ENCODE data around the gene METAP1D.
"Not testable (repeated sequence)": the region's sequence is repeated elsewhere in the genome, so short reads cannot be mapped to it uniquely, and the experiment has no call there.

The METAP1D gene

DNA sequence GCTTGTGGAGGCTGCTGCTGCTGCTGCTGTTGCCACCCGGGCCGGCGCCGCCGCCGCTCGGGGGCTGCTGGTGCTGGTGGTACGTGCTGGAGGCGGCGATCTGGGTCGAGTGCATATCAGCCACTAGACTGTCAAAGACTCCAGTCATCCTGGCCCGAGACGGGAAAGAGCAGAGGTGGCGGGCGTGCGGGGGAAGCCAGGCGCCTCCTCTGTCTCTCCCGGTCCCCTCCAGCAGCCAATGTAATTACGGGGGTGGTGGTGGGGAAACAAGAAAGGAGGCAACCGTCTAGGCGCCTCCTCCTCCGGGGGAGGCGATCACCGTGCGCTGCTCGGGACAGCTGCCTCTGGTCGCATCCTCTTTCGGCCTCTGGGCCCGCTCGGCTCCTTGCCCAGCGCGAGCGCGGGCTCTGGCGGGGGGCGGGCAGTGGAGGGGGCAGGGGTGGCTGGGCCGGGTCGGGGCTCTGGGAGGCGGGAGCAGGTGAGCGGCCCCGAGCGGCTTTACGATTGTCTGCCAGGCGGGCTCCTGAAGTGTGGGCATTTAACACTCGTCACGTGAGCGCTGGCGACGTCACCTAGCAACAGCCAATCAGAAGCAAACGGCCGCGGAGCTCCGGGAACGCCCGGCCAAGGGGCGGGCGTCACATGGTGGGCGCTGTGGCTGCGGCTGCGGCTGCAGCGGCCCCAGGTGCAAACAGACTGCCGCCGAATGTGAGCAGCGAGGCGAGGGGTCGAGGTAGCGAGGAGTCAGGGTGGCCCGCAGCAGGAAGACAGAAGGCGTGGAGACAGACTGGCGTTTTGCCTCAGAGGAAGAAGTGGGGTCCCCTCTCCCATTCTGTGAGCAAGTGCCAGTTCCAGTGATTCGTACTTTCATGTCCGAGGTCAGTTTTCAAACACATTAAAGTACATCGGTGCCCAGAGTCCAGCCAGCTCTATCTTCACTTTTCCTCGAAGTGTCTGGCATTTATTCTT, 102.9 kb downstream of the METAP1D start, which contains the start of gene DLX2:
DLX2 (minus strand) TSS at position 510 of the 969 bp plus-strand sequence; CDS start at position 148, 362 bp downstream.
- peak; percentile 49 for DNase-seq (ENCODE audit: low read depth)

DNA sequence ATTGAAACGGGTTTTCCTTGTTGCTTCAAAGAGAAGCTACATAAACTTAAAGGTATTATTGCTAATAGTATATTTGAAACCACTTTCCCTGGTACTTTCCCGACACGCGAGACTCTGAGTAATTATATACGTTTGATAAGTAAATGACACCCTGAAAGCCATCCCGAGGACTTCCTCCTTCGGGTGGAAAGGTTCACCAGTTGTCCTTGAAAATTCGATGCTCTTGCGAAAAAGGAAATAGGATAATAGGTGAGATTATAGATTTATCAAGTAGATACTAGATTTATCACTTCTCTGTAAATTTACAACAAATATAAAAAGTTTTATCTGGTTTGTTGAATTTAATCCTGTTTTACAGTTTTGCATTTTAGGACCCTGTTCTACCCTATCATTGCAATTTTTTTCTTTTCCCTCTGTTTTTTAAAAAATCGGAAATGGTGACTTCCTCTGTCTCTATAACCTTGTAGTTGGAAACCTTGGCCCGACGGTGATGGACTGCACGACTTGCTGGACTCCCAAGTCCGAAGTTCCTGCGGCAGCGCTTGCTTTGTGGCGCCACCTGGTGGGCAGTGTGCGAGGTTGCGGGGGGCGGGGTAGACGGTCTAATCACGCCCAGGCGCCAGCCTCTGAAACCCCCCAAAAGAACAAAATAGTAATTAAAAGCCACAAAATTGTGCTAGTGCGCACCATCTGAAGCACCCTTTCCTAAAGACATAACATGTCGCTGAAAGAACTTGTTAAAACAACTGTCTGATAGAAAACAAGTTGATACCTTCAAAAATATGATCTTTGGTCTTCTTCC, 103.9 kb downstream of the METAP1D start:
- peak; percentile 45 for DNase-seq (ENCODE audit: low read depth)

DNA sequence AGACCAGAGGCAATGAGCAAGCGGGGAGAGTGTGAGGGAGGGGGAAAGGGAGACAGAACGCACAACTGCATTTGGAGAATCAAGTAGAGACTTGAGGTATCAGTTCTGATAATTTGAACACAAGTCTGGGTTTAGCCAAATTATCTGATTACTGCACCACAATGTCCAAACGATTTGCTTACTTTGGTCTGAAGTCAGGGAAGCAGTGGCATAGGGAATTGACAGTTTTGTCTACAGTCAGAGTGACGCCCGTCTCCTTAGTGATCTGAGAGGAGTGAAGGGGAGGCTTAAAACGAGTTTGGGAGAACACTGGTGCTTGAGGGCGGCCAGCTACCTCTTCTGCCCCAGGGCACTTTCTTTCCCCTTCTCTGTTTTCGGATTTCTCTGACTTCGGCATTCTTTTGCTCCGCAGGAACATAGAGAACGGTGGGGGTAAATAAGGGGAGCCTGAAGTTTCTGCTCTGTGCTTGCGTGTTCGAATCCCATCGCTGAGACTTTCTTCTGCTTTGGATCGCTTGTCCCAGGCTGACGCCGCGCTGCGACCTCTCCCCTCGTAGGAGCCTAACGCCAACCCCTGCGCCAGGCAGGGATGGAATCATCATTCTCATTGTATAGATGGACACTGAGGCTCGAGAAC, 105.8 kb downstream of the METAP1D start:
- DNase-seq (ENCODE audit: low read depth) = no peak

DNA sequence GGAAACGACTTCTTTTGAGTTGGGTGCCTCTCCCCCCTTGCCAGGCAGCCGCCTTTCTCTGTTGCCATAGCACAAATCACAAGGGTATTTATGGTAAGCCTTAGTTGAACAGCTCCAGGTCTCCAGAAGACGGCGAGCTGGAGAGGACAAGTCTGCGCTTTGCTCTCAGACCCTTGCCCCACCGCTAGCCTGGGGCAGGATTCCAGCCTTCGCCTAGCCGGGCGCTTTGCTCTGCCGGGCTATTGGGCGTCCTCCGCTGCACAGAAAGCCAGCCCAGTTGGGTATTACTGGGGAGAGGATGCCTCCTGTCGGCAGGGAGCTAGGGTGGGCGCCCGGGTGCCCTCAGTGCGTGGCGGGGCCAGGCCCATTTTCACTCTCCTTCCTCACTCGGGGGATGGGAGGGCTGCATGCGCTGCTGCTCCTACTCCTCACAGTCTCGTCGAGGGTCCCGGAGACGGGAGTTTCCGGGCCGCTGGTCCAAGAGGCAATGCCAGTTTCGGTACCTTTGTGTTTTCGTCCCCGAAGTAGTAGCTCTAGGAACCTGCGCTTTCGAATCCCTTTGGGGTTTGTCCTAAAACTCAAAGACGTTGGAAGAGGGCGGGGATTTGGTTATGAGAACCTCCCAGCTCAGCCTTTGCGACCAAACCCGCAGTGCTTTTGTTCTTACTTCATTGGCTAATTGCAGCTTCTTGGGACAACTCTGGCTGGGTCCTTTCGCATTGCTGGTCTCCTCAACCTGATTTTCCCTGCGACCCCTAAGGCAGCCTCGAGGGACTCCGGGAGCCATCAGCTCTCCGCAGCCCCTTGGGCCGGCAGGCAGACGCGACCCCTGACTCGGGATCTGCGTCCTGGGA, 106.6 kb downstream of the METAP1D start:
- no peak for DNase-seq (ENCODE audit: low read depth)

DNA sequence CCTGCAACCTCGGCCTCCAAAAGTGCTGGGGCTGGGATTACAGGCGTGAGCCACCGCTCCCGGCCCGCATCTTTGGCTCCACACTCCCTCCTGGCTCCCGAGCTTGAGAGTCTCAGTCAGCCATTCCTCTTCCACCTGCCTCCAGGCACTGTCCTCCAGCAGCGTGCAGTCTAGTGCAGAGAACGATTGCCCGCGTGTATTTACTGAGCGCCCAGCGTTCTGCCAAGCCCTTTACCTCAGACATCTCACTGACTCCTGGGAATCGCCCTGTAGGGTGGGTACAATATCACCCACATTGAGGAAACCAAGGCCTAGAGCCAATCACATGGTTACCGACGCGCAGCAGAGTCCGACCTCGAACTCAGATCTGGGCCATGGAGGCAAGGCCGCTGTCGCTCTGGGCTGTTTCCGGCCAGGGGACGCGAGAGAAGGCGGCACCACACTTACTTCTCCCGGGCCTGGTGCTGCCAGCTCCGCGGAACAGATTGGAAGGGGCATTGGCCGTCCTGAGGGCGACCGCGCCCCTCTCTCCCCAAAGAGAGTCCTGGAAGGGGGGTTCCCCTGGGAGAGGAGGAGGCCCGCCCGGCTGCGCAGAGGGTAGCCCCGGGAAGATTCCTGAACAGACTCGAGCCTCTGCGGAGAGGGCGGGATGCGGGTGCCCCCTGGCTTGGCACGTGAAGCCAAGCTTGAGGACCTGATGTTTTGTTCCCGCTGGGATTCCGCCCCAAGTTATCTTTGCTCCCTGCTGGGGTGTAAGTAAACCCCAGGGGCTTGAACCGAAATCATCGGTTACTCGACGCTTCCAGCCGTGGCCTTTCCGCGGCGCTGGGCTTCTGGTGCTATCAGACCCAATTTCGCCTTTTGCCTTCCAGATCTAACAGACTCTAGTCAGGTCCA, 108.2 kb downstream of the METAP1D start:
- DNase-seq (ENCODE audit: low read depth) = no peak

DNA sequence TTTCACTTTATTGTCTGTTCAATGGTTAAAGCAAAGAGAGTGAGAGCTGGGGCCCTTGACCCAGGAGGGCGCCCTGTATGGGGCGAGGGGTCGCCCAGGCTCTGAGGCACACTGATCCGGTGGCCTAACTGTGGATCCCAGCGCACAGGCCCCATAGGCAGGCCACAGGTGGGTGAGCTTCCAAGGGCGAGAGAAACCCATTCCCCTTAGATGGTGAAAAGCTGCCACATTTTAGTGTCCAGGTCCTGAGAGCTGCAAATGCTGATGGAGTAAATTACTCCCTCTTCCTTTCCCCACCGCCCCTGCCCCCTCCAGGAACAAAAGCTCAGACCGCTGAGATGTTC, 108.8 kb downstream of the METAP1D start:
- no peak for DNase-seq (ENCODE audit: low read depth)

DNA sequence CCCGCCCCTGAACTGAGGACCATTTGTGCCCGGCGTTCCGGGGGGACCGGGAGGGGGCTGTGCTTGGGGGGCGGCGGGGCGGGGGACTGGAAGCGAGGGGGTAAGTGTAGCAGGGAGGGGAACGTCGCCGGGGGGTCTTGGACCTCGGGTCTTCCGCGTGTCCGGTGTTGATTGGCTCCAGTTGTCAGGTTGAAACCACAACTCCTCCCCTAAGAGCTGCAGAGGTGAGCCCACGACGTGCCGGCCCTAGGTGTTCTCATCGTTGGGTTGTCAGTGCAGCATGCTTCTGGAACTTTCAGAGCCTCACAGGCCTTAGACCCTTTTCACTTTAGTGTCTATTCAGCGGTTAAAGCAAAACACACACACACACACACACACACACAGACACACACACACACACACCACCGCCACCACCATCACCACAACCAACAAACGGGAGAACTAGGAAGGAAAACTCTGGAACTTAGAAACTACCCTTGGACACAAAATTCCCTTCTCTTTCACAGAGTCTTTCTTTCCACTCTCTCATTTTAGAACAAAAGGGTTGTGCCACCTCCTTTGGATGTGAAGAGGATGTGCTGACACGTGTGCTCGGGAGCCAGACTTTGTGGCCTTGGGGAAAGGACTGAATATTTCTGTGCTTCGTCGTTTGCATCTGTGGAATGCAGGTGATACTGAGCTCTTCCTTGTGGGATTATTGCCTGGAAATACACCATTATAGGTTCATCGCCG, 109.7 kb downstream of the METAP1D start:
- no peak for DNase-seq (ENCODE audit: low read depth)

DNA sequence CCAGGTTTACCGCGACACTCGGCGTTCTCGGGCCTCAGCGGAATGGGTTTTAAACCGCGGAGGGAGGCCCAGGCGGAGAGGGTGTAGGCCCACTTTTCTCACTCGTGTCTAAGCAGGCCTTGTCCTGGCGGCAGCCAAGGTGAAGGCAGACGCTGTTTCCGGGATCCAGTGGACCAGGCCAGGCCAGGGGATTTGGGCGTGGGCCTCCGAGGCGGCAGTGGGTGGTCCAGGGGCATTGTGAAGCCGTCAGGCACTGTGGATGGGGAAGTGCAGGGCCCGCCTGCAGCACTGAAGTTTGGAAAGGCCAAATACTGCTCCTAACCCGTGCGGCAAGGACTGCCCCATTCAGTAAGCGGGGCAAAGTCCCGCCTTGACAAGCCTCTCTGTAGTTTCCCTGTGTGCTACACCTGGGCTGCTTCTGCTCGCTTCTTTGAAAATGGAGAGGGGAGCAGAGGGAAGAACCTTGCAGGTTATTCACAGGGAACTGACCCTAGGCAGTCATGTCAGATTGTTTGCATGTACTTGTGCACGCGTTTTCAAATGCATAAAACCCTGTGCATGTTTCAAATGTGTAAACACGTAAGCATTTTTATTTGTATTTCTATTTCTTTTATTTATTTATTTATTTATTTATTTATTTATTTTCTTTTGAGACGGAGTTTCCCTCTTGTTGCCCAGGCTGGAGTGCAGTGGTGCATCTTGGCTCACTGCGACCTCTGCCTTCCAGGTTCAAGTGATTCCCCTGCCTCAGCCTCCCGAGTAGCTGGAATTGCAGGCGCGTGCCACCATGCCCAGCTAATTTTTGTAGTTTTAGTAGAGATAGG, 110.4 kb downstream of the METAP1D start:
- no peak for DNase-seq (ENCODE audit: low read depth)

DNA sequence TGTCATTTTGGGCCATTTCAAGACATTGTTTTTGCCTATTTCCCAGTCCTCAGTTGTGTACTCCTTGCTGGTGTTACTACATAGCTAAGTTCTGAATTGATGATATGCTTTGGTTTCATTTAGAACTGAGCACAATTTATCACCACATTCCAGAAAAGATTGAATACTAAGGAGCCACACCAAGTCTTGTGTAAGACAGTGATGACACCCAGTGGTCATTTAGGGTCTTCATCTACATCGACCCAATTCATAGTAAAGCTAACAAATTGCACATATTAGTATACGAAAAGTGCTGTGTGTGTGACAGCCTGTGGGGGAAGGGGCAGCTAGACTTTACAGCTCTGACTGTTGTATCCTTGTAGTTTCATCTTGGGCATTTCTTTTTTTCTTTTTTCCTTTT, 113.9 kb downstream of the METAP1D start:
- DNase-seq (ENCODE audit: low read depth) = no peak

DNA sequence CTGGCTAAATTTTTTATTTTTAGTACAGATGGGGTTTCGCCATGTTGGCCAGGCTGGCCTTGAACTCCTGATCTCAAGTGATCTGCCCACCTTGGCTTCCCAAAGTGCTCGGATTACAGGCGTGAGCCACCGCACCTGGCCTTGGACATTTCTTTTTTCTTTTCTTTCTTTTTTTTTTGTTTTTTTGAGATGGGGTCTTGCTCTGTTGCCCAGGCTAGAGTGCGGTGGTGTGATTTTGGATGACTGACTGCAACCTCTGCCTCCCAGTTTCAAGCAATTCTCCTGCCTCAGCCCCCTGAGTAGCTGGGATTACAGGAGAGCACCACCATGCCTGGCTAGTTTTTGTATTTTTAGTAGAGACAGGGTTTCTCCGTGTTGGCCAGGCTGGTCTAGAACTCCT, 114.4 kb downstream of the METAP1D start:
- DNase-seq (ENCODE audit: low read depth) = not testable (repeated sequence)

DNA sequence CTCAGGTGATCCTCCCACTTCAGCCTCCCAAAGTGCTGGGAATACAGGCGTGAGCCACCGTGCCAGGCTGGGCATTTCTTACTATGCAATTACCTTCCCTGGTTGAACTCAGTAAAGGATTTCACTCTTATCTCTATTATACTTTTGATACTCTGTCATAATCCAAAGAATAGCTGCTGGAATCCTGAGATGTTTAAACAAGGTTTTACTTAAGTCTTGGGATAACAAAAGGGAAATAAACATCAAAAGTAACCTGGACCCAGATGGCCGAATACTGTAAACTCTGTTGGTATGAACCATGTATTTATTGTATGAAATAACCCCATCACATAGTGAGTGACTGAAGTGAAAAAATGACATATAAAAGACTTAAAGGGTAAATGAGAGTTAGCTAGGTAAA, 114.8 kb downstream of the METAP1D start:
- DNase-seq (ENCODE audit: low read depth) = no peak

DNA sequence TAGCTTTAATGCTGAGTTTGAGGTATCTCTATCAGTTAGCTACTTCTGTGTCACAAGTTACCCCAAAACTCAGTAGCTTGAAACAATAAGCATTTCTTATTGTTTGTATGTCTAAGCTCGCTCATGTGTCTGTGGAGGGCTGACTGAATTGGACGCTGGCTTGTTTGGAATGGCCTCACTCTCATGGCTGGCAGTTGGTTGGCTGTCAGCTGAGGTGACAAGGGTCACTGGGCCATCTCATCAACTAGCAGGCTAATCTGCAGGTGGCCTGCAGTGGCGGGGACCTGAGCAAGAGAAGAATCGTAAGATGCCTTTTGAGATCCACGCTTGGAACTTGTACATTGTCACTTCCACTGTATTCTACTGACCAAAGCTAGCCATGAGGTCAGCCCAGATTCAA, 116.4 kb downstream of the METAP1D start:
- no peak for DNase-seq (ENCODE audit: low read depth)

DNA sequence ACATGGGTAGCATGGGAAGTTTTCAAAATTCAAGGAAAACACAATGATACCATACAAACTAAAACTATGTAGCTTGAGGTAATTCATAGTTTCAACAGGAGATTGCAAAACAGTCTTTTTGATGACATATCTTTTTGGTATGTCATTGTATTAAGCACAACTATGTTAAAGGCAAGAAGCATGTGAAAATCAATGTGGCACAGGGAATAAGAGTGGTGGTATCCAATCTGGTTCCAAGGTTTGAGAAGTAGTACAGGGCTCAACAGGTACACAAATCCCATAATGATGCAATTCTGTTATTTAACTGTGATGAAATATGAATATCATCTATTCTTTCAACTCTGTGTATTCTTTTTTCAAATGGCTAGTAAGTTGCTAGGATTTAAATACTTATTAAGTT, 119.3 kb downstream of the METAP1D start:
- no peak for DNase-seq (ENCODE audit: low read depth)

DNA sequence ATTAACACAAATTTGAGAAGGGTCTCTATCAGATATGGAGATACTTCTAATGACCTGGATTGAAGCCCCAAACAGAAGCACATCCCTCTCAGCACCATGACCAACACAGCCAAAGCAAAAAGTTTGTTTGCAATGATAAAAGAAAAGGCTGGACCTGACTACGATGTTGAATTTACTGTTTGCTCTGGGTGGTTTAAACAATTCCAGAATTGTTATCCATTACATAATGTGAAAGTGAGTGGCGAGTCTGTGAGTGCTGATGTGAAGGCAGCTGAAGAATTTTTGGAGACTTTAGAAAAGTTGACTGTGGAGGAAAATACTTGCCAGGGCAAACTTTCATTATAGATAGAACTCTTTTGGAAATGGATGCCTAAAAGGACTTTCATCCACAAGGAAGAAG, 120.4 kb downstream of the METAP1D start:
- DNase-seq (ENCODE audit: low read depth) = no peak

DNA sequence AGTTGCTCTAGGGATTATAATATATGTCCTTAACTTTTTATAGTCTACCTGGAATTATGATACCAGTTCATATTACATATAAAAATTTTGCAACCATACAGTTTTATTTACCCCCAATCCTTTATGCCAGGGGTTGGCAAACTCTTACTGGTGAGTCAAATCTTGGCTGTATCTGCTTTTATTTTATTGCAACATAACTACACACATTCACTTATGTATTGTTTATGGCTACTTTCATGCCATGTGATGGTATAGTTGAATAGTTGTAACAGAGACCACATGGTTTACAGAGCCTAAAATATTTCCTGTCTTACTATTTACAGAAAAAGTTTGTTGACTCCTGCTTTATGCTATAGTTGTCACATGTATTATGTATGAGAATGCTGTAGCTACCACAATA, 128.7 kb downstream of the METAP1D start:
- no peak for DNase-seq (ENCODE audit: low read depth)

DNA sequence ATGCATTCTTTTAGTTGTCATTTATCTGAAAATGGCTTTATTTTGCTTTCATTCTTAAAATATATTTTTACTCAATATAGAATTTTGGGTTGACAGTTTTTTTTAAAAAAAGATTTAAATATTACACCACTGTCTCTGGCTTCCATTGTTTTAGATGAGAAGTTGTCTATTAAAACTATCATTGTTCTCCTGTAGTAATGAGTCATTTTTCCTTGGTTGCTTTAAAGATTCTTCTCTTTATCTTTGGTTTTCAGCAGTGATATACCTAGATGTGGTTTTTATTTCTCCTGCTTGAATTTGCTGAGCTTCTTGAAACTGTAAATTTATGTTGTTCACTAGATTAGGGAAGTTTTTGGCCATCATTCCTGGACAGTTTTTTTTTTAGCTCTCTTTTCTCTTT, 129.7 kb downstream of the METAP1D start:
- no peak for DNase-seq (ENCODE audit: low read depth)

Measured in stimulated activated CD8-positive, alpha-beta memory T cell treated with anti-CD3 and anti-CD28 coated beads, Interleukin-12 subunit alpha, Interleukin-12 subunit beta, amount 100 ng/mL, for 1 hour (primary cell).